HepG2 (cell line): ENCODE measurements around the gene C1QTNF5. TPM values are rescaled to one million over a fixed set of nuclear protein-coding genes. Genes with fewer than 3 reads are reported as not detected.
A peak's percentile ranks its signal among the peaks of the same experiment; 100 is the strongest.

Source experiments
- ATAC-seq: fragments of 200-7000 bp; cut with Tn5 transposase; 3 replicates; pipeline ENCODE4 v1.9.1; 2020; ENCODE audit warnings: mild to moderate bottlenecking, moderate library complexity
- BruUV-seq: library from RNA; stranded (reverse); fragments of 400-500 nt; replicated peaks from 2 replicates; lab custom pipeline; 2021; lab: Mats Ljungman, UMichigan
- CTCF ChIA-PET: fragments of 300-600 bp; formaldehyde crosslinking; extraction: SDS; loops from one replicate; lab custom pipeline; 2021; ENCODE audit warnings: low total read pairs, inconsistent platforms, low intra/inter-chr PET ratio; lab: Yijun Ruan, JAX
- POLR2A ChIA-PET: fragments of 350-600 bp; sonication (Branson Sonifier 250); formaldehyde crosslinking; loops from one replicate; lab custom pipeline; 2020; ENCODE audit warnings: antibody characterized with exemption, inconsistent platforms; lab: Yijun Ruan, JAX
- DNase-seq: peaks from one replicate; pipeline ENCODE4 v3.0.0-alpha.2; 2015; ENCODE audit warnings: low spot score
- FAIRE-seq: peaks from 3 replicates; lab custom pipeline; 2011; peaks lifted over from hg19 to GRCh38; lab: Jason Lieb, UNC
- H2AFZ ChIP-seq: one replicate; pipeline ENCODE4 v1.6.1; 2011; ENCODE audit warnings: low read length, inconsistent platforms
- H3K27ac ChIP-seq: fragments of 300-600 bp; 3 replicates; pipeline ENCODE4 v1.8.0; 2011; ENCODE audit warnings: mixed run types, mild to moderate bottlenecking, mixed read lengths, low read length, inconsistent platforms; ENCODE audit not compliant: insufficient read depth; ENCODE audit errors: extremely low read length
- H3K27me3 ChIP-seq, 2 experiments: fragments of 200-600 bp in 1 of 2; 2 replicates in 1 of 2; 3 replicates in 1 of 2; pipeline versions ENCODE4 v1.6.0 to v1.8.0; 2011; ENCODE audit warnings: low read length in 2 of 2, mild to moderate bottlenecking in 2 of 2, moderate library complexity in 2 of 2, inconsistent platforms in 1 of 2; ENCODE audit not compliant: insufficient read depth in 2 of 2, control insufficient read depth in 1 of 2
- H3K36me3 ChIP-seq, 2 experiments: fragments of 200-600 bp in 1 of 2; replicated peaks in 1 of 2; 2 replicates in 1 of 2; 3 replicates in 1 of 2; pipeline versions ENCODE4 v1.5.1 to v1.8.0; 2011; ENCODE audit warnings: low read length in 2 of 2, inconsistent platforms in 1 of 2; ENCODE audit not compliant: insufficient read depth in 2 of 2, control insufficient read depth in 1 of 2
- H3K4me1 ChIP-seq: 2 replicates; pipeline ENCODE4 v1.5.1; 2012; ENCODE audit warnings: low read length, inconsistent platforms; ENCODE audit not compliant: insufficient read depth
- H3K4me2 ChIP-seq: 2 replicates; pipeline ENCODE4 v1.6.0; 2011; ENCODE audit warnings: low read depth, low read length, inconsistent platforms
- H3K4me3 ChIP-seq, 3 experiments: fragments of 200-600 bp in 1 of 3; sonication (generic), shearing (Covaris generic) in 1 of 3; replicated peaks in 1 of 3; 2 replicates each; pipeline ENCODE4 v1.5.1; 2011 to 2016; ENCODE audit warnings: low read length in 3 of 3, inconsistent platforms in 2 of 3, low read depth in 2 of 3, mild to moderate bottlenecking in 2 of 3, control low read depth in 1 of 3, mixed read lengths in 1 of 3; ENCODE audit not compliant: insufficient read depth in 1 of 3
- H3K79me2 ChIP-seq: one replicate; pipeline ENCODE4 v1.6.1; 2011; ENCODE audit warnings: low read length, inconsistent platforms; ENCODE audit not compliant: insufficient read depth
- H3K9ac ChIP-seq: 2 replicates; pipeline ENCODE4 v1.6.0; 2011; ENCODE audit warnings: mild to moderate bottlenecking, low read depth, low read length, inconsistent platforms; ENCODE audit not compliant: insufficient read depth
- H3K9me3 ChIP-seq: 2 replicates; pipeline ENCODE4 v1.5.1; 2012; ENCODE audit warnings: mild to moderate bottlenecking, low read length
- H4K20me1 ChIP-seq: 2 replicates; pipeline ENCODE4 v1.6.0; 2011; ENCODE audit warnings: inconsistent platforms, mild to moderate bottlenecking, low read length, moderate library complexity; ENCODE audit not compliant: insufficient read depth
- CHD4 ChIP-seq: fragments of 200-600 bp; sonication (generic); IDR thresholded peaks from 2 replicates; pipeline ENCODE4 v1.7.0; 2017; ENCODE audit warnings: mild to moderate bottlenecking, low read length, borderline replicate concordance
- FOSL2 ChIP-seq: sonication (generic); formaldehyde crosslinking; IDR thresholded peaks from 2 replicates; pipeline ENCODE4 v1.4.0; 2020; ENCODE audit warnings: missing genetic modification reagents
- GPN1 ChIP-seq: sonication (generic); formaldehyde crosslinking; IDR thresholded peaks from 2 replicates; pipeline ENCODE4 v1.5.1; 2020; ENCODE audit warnings: missing genetic modification reagents, borderline replicate concordance
- NFIB ChIP-seq: sonication (generic); formaldehyde crosslinking; IDR thresholded peaks from 2 replicates; pipeline ENCODE4 v1.9.0; 2021; ENCODE audit warnings: missing genetic modification reagents, mild to moderate bottlenecking, borderline replicate concordance
- PHF21A ChIP-seq: sonication (generic); formaldehyde crosslinking; IDR thresholded peaks from 2 replicates; pipeline ENCODE4 v1.5.0; 2020; ENCODE audit warnings: mild to moderate bottlenecking, missing genetic modification reagents
- POLR2G ChIP-seq: fragments of 200-400 bp; formaldehyde crosslinking; IDR thresholded peaks from 2 replicates; pipeline ENCODE4 v1.6.1; 2018; ENCODE audit warnings: mild to moderate bottlenecking, low read depth, low read length, moderate library complexity
- YEATS4 ChIP-seq: sonication (generic); formaldehyde crosslinking; IDR thresholded peaks from 2 replicates; pipeline ENCODE4 v1.4.0; 2020; ENCODE audit warnings: missing genetic modification reagents, borderline replicate concordance
- ZNF10 ChIP-seq: sonication (generic); formaldehyde crosslinking; IDR thresholded peaks from 2 replicates; pipeline ENCODE4 v1.4.0; 2020; ENCODE audit warnings: mild to moderate bottlenecking, low read depth, missing genetic modification reagents, borderline replicate concordance
- ZNF326 ChIP-seq: sonication (generic); formaldehyde crosslinking; IDR thresholded peaks from 2 replicates; pipeline ENCODE4 v1.4.0; 2020; ENCODE audit warnings: missing genetic modification reagents, borderline replicate concordance
- ZNF691 ChIP-seq: sonication (generic); formaldehyde crosslinking; IDR thresholded peaks from 2 replicates; pipeline ENCODE4 v1.4.0; 2020; ENCODE audit warnings: missing genetic modification reagents, low read depth, mild to moderate bottlenecking, borderline replicate concordance
- ZNF816 ChIP-seq: sonication (generic); formaldehyde crosslinking; IDR thresholded peaks from 2 replicates; pipeline ENCODE4 v1.8.0; 2022; ENCODE audit warnings: missing genetic modification reagents, mild to moderate bottlenecking, borderline replicate concordance
- WGBS: methylation state at CpG from one replicate; pipeline ENCODE4 v1.1.6; 2017; ENCODE audit warnings: low lambda C conversion rate; 5-methylcytosine and 5-hydroxymethylcytosine counted together
- in situ Hi-C: cut with HindIII; loops from 2 replicates; pipeline ENCODE4 v1.10.0; 2017; ENCODE audit warnings: low pct_unique_long_range_greater_than_20kb; ENCODE audit not compliant: extremely low pct_ligation_motif_present
- intact Hi-C: fragments of 100-400 bp; cut with micrococcal nuclease; formaldehyde crosslinking; loops from one replicate; pipeline ENCODE4 v1.10.0; 2022; ENCODE audit not compliant: unreplicated experiment
- polyA plus RNA-seq, 8 experiments: library from polyadenylated mRNA; depleted of rRNA in 3 of 8; stranded (reverse) in 7 of 8; unstranded in 1 of 8; fragments of >200 nt; fragmentation: Illumina TruSeq in 4 of 8; extraction: Trizol in 4 of 8; gene quantifications; 2 replicates each; pipeline versions ENCODE4 v1.2.1 to v1.2.3, GENCODE V29; 2011 to 2016; ENCODE audit warnings: low read depth in 4 of 8, missing spikeins in 1 of 8, mixed read lengths in 1 of 8; ENCODE audit not compliant: insufficient read depth in 1 of 8
- total RNA-seq, 5 experiments: library from RNA; depleted of rRNA; stranded (reverse); fragments of >200 nt; fragmentation: Illumina TruSeq; extraction: Trizol; gene quantifications; 2 replicates each; pipeline ENCODE4 v1.2.3, GENCODE V29; 2016; ENCODE audit warnings: low read depth in 1 of 5
- TF ChIP-seq, protein P1 (sequence below): sonication (generic); formaldehyde crosslinking; IDR thresholded peaks from 2 replicates; pipeline ENCODE4 v1.5.1; 2020; ENCODE audit warnings: missing genetic modification reagents, mild to moderate bottlenecking, borderline replicate concordance
- TF ChIP-seq, protein P2 (sequence below): sonication (generic); formaldehyde crosslinking; IDR thresholded peaks from 2 replicates; pipeline ENCODE4 v1.8.1; 2022; ENCODE audit warnings: low read depth, mild to moderate bottlenecking, missing genetic modification reagents

Gene C1QTNF5
- total and polyA plus RNA-seq, 2 of the 13 experiments (the other 11 are each of a cell fraction or from before 2014, with no cell fraction given) = 0.86 to 1.2 TPM

DNA sequence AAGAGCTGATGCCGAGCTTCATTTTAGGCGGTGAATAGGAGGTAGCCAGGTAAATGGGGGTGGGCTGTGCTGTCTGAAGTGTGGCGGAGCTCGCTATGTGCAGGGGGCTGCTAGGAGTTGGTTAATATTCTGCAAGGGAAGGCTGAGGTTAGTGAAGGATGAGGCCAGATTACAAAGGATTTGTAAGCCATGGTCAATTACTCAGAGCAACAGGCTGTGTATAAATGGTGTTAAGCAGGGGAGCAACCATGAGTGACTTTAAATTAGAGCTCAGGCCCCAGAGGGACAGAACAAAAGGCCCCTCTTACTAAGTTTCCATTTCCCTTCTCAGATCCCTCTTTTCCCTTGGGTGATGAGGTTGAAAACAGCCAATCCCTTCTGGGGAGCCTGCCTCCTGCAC, 16.5 kb downstream of the C1QTNF5 start:
- in situ Hi-C loops = no loop called here
- H3K27me3 ChIP-seq = no peaks in the 10 kb centered on the region; a peak in 1 of 5 replicates
- H4K20me1 ChIP-seq = no peaks in the 10 kb centered on the region
- no TSS peak for BruUV-seq
- H3K9me3 ChIP-seq = no peaks in the 10 kb centered on the region
- H3K9ac ChIP-seq = no peak overlapping the region
- H3K79me2 ChIP-seq = no peaks in the 10 kb centered on the region
- H3K4me1 ChIP-seq = peaks cover 51% of the 10 kb centered on the region
- TF ChIP-seq FOSL2 = no peak
- TF ChIP-seq ZNF326 (CRISPR knock-in tag) = no peak
- no peak for TF ChIP-seq POLR2G
- 0 out of 2 replicates have a peak, but pooled peaks have one; percentile 0 for TF ChIP-seq PHF21A (CRISPR knock-in tag)
- no peak for TF ChIP-seq NFIB (CRISPR knock-in tag)
- TF ChIP-seq ZNF816 (CRISPR knock-in tag) = no peak
- no peak for TF ChIP-seq GPN1 (CRISPR knock-in tag)
- TF ChIP-seq ZNF10 (CRISPR knock-in tag) = no peak
- TF ChIP-seq, all 625 proteins: peak for 1
- no peak for FAIRE-seq
- POLR2A ChIA-PET = no interaction called here
- CTCF ChIA-PET = no interaction called here
- Histone ChIP-seq H3K36me3 (no peaks in the 10 kb centered on the region), H3K4me2 (no peak overlapping the region), H3K27ac (no peak overlapping the region), H3K4me3 (no peak overlapping the region), H2AFZ (peak overlapping the region; percentile 61)
- 27% methylated on average over 4 of the region's 4 CpGs for WGBS
- DNase-seq = no peak
- ATAC-seq = no peak
- intact Hi-C loops = loop anchor here (10.0 kb wide), 1 partner anchor 119 kb away; the partner anchor contains the start of gene CBL

DNA sequence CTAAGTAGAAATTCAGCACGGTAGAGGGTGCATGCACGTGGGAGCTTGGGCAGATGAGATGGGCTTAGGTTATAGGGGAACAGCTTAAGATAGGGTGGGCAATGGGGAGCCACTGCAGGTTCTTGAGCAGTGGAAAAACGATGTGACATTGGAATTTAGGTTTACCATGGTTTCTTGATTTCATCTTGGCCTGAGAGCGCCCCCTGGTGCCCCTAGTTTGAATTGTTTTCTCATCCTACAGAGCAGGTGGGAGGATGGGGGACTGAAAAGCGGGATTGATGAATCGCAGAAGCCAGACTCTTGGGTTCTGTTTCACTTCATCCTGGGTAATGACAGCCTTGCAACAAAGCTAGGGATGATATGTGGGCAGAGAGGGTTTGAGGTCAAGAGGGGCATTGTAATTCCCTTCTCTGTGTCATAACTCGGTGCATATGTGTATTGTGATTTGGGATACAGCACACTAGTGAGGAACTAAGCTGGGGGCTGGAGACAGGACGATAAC, 17.1 kb downstream of the C1QTNF5 start:
- Histone ChIP-seq H3K4me1 (peaks cover 57% of the 10 kb centered on the region), H3K27ac (no peak overlapping the region), H3K27me3 (no peaks in the 10 kb centered on the region; a peak in 2 of 5 replicates), H4K20me1 (no peaks in the 10 kb centered on the region), H2AFZ (no peak overlapping the region), H3K4me3 (no peak overlapping the region), H3K9ac (no peak overlapping the region), H3K9me3 (no peaks in the 10 kb centered on the region), H3K4me2 (peak overlapping the region; percentile 42), H3K79me2 (no peaks in the 10 kb centered on the region), H3K36me3 (no peaks in the 10 kb centered on the region)
- ChIA-PET POLR2A (interaction anchor here (1.5 kb wide), 1 partner anchor 52 kb away, joined by 3 read pairs; no protein-coding TSS in a partner anchor), CTCF (interaction anchor here (0.9 kb wide), 1 partner anchor 51 kb away, joined by 5 read pairs; no protein-coding TSS in a partner anchor)
- WGBS = 5% methylated on average over 8 of the region's 8 CpGs
- DNase-seq (peak; percentile 46), FAIRE-seq (peak; percentile 55), ATAC-seq (0 out of 3 replicates have a peak, but pooled peaks have one; percentile 8)
- in situ Hi-C loops = no loop called here
- BruUV-seq = no TSS peak
- intact Hi-C loops = loop anchor here (10.0 kb wide), 1 partner anchor 119 kb away; the partner anchor contains the start of gene CBL
- TF ChIP-seq, protein P1, sequence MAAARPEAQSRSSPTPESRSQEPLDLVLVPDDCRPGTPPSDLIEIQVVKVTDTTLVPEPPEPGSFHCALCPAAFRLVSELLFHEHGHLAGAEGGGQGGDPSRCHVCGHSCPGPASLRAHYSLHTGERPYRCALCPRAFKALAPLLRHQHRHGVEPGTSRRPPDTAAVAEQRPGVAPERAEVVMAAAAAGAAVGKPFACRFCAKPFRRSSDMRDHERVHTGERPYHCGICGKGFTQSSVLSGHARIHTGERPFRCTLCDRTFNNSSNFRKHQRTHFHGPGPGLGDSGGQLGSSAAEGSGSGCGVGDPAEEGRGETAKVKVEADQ (CRISPR knock-in tag) = no peak
- TF ChIP-seq, protein P2, sequence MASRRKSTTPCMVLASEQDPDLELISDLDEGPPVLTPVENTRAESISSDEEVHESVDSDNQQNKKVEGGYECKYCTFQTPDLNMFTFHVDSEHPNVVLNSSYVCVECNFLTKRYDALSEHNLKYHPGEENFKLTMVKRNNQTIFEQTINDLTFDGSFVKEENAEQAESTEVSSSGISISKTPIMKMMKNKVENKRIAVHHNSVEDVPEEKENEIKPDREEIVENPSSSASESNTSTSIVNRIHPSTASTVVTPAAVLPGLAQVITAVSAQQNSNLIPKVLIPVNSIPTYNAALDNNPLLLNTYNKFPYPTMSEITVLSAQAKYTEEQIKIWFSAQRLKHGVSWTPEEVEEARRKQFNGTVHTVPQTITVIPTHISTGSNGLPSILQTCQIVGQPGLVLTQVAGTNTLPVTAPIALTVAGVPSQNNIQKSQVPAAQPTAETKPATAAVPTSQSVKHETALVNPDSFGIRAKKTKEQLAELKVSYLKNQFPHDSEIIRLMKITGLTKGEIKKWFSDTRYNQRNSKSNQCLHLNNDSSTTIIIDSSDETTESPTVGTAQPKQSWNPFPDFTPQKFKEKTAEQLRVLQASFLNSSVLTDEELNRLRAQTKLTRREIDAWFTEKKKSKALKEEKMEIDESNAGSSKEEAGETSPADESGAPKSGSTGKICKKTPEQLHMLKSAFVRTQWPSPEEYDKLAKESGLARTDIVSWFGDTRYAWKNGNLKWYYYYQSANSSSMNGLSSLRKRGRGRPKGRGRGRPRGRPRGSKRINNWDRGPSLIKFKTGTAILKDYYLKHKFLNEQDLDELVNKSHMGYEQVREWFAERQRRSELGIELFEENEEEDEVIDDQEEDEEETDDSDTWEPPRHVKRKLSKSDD = no peak
- TF ChIP-seq YEATS4 (CRISPR knock-in tag) = no peak
- TF ChIP-seq ZNF691 (CRISPR knock-in tag) = no peak
- peak; percentile 5; the same call in 1 of the 2 replicates for TF ChIP-seq CHD4
